DND-41 (cell line): ENCODE measurements around the gene FANK1.

Source experiments
- CTCF ChIP-seq: IDR thresholded peaks from 2 replicates; pipeline ENCODE4 v1.5.1; 2012; ENCODE audit warnings: borderline replicate concordance, low read length, moderate library complexity, mild to moderate bottlenecking; ENCODE audit not compliant: poor library complexity, severe bottlenecking; ENCODE audit errors: extremely low read depth
- EZH2 ChIP-seq: IDR thresholded peaks from 3 replicates; pipeline ENCODE4 v1.6.1; 2012; ENCODE audit warnings: borderline replicate concordance, low read depth, mild to moderate bottlenecking, moderate library complexity, low read length, inconsistent platforms; ENCODE audit not compliant: severe bottlenecking

GRCh38 chr10:125848857-125849256 is 47.5 kb upstream of the FANK1 start:
- no peak for TF ChIP-seq CTCF
- no peak for TF ChIP-seq EZH2
